ENCODE data around the gene TIMM29. TPM values are rescaled to one million over a fixed set of nuclear protein-coding genes. Genes with fewer than 3 reads are reported as not detected.

Gene TIMM29
- total and polyA plus RNA-seq, 7 experiments from 2014 or later = 15.8 to 47.5 (median 27.1) TPM

DNA sequence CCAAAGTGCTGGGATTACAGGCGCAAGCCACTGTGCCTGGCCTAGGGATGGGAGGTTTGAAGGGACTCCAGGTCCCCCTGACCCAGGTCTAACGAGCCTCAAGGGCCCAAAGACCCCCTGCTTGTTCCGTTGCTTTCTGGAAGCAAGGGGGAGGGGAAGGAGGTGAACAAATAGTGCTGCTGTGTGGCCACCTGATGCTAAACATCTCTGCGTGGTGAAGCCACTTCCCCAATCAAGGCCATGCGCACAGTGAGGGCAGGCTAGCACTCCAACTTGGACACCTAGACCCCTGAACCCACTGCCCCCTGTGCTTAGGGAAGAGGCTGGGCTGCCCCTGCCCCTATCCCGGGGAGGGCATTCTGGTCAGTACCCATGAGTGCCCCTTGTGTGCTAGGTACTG is 33.2 kb upstream of the TIMM29 start:
- Mint-ChIP-seq H3K36me3 (peaks cover 0 to 8% (median 3%) of the 10 kb centered on the region in 5 donors), H3K27ac (no peak overlapping the region), H3K27me3 (no peaks in the 10 kb centered on the region), H3K4me3 (peak overlapping the region in 1 of 10 donors; percentile 49), H3K4me1 (peaks cover 6 to 25% (median 18%) of the 10 kb centered on the region in 7 donors), H3K9me3 (no peaks in the 10 kb centered on the region)
- Histone ChIP-seq H3K27ac (ENCODE audit: low read depth, low read length) (no peak overlapping the region), H3K36me3 (ENCODE audit: control insufficient read depth in 2 of 3, insufficient read depth in 3 of 3, low read length in 3 of 3) (no peaks in the 10 kb centered on the region), H3K9me3 (ENCODE audit: control insufficient read depth in 2 of 3, low read length in 3 of 3) (no peaks in the 10 kb centered on the region), H3K4me1 (ENCODE audit: control insufficient read depth in 2 of 2, insufficient read depth in 2 of 2, low read length in 2 of 2) (no peaks in the 10 kb centered on the region), H3K4me3 (ENCODE audit: low read length) (no peak overlapping the region), H3K27me3 (ENCODE audit: control insufficient read depth in 2 of 2, insufficient read depth in 2 of 2, low read length in 2 of 2) (no peaks in the 10 kb centered on the region)
- no peak for DNase-seq
- ATAC-seq = no peak
- POLR2A ChIA-PET = no interaction called here
- intact Hi-C loops (cut with micrococcal nuclease) = no loop called here
- CTCF ChIA-PET = interaction anchor here (0.8 kb wide), 1 partner anchor 31 kb away, joined by 3 read pairs; no protein-coding TSS in a partner anchor

DNA sequence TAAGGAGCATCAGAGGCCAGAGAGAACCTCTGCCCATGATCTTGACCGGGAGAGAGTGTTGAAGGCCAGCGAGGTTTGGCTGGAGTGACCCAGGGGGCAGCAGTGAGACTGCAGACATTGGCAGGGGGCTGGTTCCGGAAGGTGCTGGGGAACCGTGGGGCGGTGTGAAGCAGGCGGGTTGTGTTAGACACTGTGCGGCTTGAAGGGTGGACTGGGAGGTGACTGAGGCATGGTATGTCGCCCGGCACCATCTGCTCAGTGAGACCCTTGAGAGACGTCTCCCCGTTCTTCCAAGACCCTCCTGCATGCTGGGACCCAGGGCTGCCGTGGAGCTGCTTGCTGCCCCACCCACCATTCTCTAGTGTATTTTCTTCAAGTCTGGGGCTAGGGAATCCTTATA is 32.7 kb upstream of the TIMM29 start:
- H3K4me1 Mint-ChIP-seq = peaks cover 6 to 26% (median 19%) of the 10 kb centered on the region in 7 donors
- H3K4me1 ChIP-seq (ENCODE audit: control insufficient read depth in 2 of 2, insufficient read depth in 2 of 2, low read length in 2 of 2) = no peaks in the 10 kb centered on the region
- peaks cover 0 to 9% (median 3%) of the 10 kb centered on the region in 5 donors for H3K36me3 Mint-ChIP-seq
- no peaks in the 10 kb centered on the region for H3K36me3 ChIP-seq (ENCODE audit: control insufficient read depth in 2 of 3, insufficient read depth in 3 of 3, low read length in 3 of 3)
- DNase-seq (no peak), ATAC-seq (no peak)
- H3K27ac ChIP-seq (ENCODE audit: low read depth, low read length) = no peak overlapping the region
- ChIA-PET CTCF (no interaction called here), POLR2A (no interaction called here)
- no peaks in the 10 kb centered on the region for H3K27me3 ChIP-seq (ENCODE audit: control insufficient read depth in 2 of 2, insufficient read depth in 2 of 2, low read length in 2 of 2)
- no peaks in the 10 kb centered on the region for H3K27me3 Mint-ChIP-seq
- no peak overlapping the region for H3K4me3 ChIP-seq (ENCODE audit: low read length)
- no peaks in the 10 kb centered on the region for H3K9me3 ChIP-seq (ENCODE audit: control insufficient read depth in 2 of 3, low read length in 3 of 3)
- peak overlapping the region in 1 of 9 donors; percentile 2 for H3K27ac Mint-ChIP-seq
- intact Hi-C loops (cut with micrococcal nuclease) = no loop called here
- no peaks in the 10 kb centered on the region for H3K9me3 Mint-ChIP-seq
- peak overlapping the region in 1 of 10 donors; percentile 49 for H3K4me3 Mint-ChIP-seq

DNA sequence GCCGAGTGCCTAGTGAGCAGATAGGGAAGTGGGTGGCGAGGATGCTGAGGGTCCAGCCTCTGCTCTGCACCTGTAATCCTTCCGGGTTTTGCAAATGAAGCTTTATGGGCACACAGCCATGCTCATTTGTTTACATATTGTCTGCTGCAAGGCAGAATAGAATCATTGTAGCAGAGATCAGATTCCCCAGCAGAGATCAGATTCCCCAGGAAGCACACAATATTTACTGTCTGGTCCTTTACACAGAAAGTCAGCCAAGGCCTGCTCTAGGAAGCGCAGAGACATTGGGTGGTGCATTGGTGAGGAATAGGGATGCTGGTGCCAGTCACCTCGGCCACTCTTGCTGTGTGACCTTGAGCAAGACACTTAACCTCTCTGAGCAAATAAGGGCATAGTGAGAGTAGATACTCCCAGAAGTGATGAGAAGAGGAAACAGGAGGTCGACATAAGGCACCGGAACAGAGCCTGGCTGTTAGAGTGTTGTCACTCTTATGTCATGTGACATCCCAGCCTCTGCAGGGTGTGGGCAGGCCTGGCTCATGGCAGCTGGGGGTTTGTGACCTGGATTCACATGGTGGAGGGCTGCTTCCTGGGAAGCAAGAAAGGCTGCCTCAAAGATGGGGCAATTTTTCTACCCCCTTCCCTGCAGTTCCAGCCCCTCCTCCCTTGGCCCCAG is 31.6 kb upstream of the TIMM29 start:
- Mint-ChIP-seq H3K36me3 (peaks cover 0 to 9% (median 3%) of the 10 kb centered on the region in 5 donors), H3K4me3 (no peak overlapping the region), H3K4me1 (peaks cover 6 to 20% (median 19%) of the 10 kb centered on the region in 7 donors), H3K27me3 (no peaks in the 10 kb centered on the region), H3K9me3 (no peaks in the 10 kb centered on the region), H3K27ac (peak overlapping the region in 6 of 9 donors; percentile 13 to 84 (median 32))
- no peaks in the 10 kb centered on the region for H3K9me3 ChIP-seq (ENCODE audit: control insufficient read depth in 2 of 3, low read length in 3 of 3)
- H3K4me3 ChIP-seq (ENCODE audit: low read length) = no peak overlapping the region
- DNase-seq (no peak), ATAC-seq (peak; percentile 51)
- H3K27me3 ChIP-seq (ENCODE audit: control insufficient read depth in 2 of 2, insufficient read depth in 2 of 2, low read length in 2 of 2) = no peaks in the 10 kb centered on the region
- intact Hi-C loops (cut with micrococcal nuclease) = no loop called here
- H3K36me3 ChIP-seq (ENCODE audit: control insufficient read depth in 2 of 3, insufficient read depth in 3 of 3, low read length in 3 of 3) = no peaks in the 10 kb centered on the region
- H3K27ac ChIP-seq (ENCODE audit: low read depth, low read length) = no peak overlapping the region
- no peaks in the 10 kb centered on the region for H3K4me1 ChIP-seq (ENCODE audit: control insufficient read depth in 2 of 2, insufficient read depth in 2 of 2, low read length in 2 of 2)
- ChIA-PET CTCF (interaction anchor here (0.7 kb wide), 1 partner anchor 334 kb away, joined by 3 read pairs; no protein-coding TSS in a partner anchor), POLR2A (no interaction called here)

DNA sequence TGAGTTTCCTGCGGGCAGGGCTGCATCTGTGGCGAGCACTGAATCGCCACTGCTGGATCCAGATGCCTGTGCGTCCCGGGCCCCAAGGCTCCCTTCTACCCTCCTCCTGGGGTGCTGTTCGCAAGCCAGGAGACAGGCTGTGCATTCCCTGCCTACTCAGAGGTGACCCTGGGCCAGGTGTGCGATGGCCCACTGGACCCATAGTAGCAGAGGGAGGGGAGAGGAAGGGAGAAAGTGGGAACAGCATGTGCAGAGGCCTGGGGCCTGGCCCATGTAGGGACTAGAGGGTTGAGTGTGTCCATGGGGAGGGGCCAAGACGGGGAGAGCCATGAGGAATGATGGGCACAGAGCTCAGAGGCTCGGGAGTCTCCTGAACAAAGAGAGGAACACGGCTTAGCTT is 30.0 kb upstream of the TIMM29 start:
- H3K36me3 Mint-ChIP-seq = peaks cover 0 to 17% (median 9%) of the 10 kb centered on the region in 5 donors
- H3K36me3 ChIP-seq (ENCODE audit: control insufficient read depth in 2 of 3, insufficient read depth in 3 of 3, low read length in 3 of 3) = no peaks in the 10 kb centered on the region
- ChIA-PET POLR2A (no interaction called here), CTCF (no interaction called here)
- no peak overlapping the region for H3K27ac Mint-ChIP-seq
- DNase-seq (no peak), ATAC-seq (no peak)
- peaks cover 6 to 20% (median 18%) of the 10 kb centered on the region in 7 donors for H3K4me1 Mint-ChIP-seq
- peak overlapping the region in 1 of 10 donors; percentile 63 for H3K4me3 Mint-ChIP-seq
- intact Hi-C loops (cut with micrococcal nuclease) = no loop called here
- no peak overlapping the region for H3K27ac ChIP-seq (ENCODE audit: low read depth, low read length)
- H3K4me3 ChIP-seq (ENCODE audit: low read length) = no peak overlapping the region
- H3K27me3 ChIP-seq (ENCODE audit: control insufficient read depth in 2 of 2, insufficient read depth in 2 of 2, low read length in 2 of 2) = no peaks in the 10 kb centered on the region
- H3K4me1 ChIP-seq (ENCODE audit: control insufficient read depth in 2 of 2, insufficient read depth in 2 of 2, low read length in 2 of 2) = no peaks in the 10 kb centered on the region
- no peaks in the 10 kb centered on the region for H3K27me3 Mint-ChIP-seq
- no peaks in the 10 kb centered on the region for H3K9me3 ChIP-seq (ENCODE audit: control insufficient read depth in 2 of 3, low read length in 3 of 3)
- H3K9me3 Mint-ChIP-seq = peaks cover 0 to 7% (median 3%) of the 10 kb centered on the region in 11 donors

DNA sequence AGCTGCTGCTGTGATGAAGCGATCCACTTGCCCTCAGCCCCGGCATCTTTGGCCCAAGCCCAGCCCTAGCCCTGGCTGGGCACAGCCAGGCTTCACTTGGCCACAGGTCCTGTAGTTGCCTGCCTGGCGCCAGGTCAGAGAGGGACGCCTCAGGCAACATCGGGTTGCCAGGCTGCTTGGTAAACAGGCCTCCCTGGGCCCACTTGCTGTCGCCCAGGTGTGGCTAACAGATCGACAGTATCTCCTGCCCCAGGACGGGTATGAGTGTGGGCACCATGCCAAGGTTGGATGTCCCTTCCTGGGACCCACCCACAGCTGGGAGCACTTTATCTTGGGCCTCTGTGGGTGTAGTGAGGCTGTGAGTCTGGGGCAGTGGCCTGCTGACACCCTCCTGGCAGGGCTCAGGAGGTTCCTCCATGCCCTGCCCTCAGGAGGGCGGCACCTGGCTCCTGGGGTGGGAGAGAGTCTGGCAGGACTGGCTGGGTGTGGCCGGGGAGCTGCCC is 29.4 kb upstream of the TIMM29 start:
- Mint-ChIP-seq H3K4me1 (peaks cover 6 to 20% (median 18%) of the 10 kb centered on the region in 7 donors), H3K9me3 (peaks cover 0 to 7% (median 3%) of the 10 kb centered on the region in 11 donors), H3K4me3 (no peak overlapping the region), H3K27me3 (no peaks in the 10 kb centered on the region), H3K27ac (no peak overlapping the region), H3K36me3 (peaks cover 0 to 20% (median 9%) of the 10 kb centered on the region in 5 donors)
- Histone ChIP-seq H3K4me1 (ENCODE audit: control insufficient read depth in 2 of 2, insufficient read depth in 2 of 2, low read length in 2 of 2) (no peaks in the 10 kb centered on the region), H3K27ac (ENCODE audit: low read depth, low read length) (no peak overlapping the region), H3K36me3 (ENCODE audit: control insufficient read depth in 2 of 3, insufficient read depth in 3 of 3, low read length in 3 of 3) (no peaks in the 10 kb centered on the region), H3K9me3 (ENCODE audit: control insufficient read depth in 2 of 3, low read length in 3 of 3) (no peaks in the 10 kb centered on the region), H3K27me3 (ENCODE audit: control insufficient read depth in 2 of 2, insufficient read depth in 2 of 2, low read length in 2 of 2) (no peaks in the 10 kb centered on the region), H3K4me3 (ENCODE audit: low read length) (no peak overlapping the region)
- ChIA-PET POLR2A (no interaction called here), CTCF (no interaction called here)
- ATAC-seq (no peak), DNase-seq (no peak)
- intact Hi-C loops (cut with micrococcal nuclease) = no loop called here

DNA sequence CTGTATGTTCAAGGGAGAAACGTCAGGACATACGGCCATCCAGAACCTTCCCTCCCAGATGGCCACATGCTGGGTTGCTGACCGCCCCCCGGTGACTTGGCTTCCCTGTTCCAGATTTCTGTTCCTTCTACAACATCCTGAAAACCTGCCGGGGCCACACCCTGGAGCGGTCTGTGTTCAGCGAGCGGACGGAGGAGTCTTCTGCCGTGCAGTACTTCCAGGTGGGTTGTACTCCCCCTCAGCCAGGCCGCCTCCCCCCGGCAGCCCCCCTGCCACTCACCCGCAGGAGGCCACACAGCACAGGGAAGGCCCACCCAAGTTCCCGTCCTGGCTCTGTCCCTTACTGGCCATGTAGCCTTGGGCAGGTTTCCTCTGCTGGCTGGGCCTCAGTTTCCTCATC is 20.7 kb upstream of the TIMM29 start:
- peaks cover 0 to 31% (median 7%) of the 10 kb centered on the region in 5 donors for H3K36me3 Mint-ChIP-seq
- Histone ChIP-seq H3K27ac (ENCODE audit: low read depth, low read length) (no peak overlapping the region), H3K4me1 (ENCODE audit: control insufficient read depth in 2 of 2, insufficient read depth in 2 of 2, low read length in 2 of 2) (no peaks in the 10 kb centered on the region), H3K36me3 (ENCODE audit: control insufficient read depth in 2 of 3, insufficient read depth in 3 of 3, low read length in 3 of 3) (peaks cover 0 to 60% (median 4%) of the 10 kb centered on the region in 3 experiments), H3K4me3 (ENCODE audit: low read length) (no peak overlapping the region), H3K9me3 (ENCODE audit: control insufficient read depth in 2 of 3, low read length in 3 of 3) (no peaks in the 10 kb centered on the region), H3K27me3 (ENCODE audit: control insufficient read depth in 2 of 2, insufficient read depth in 2 of 2, low read length in 2 of 2) (no peaks in the 10 kb centered on the region)
- ATAC-seq (no peak), DNase-seq (no peak)
- peaks cover 0 to 7% (median 1%) of the 10 kb centered on the region in 11 donors for H3K9me3 Mint-ChIP-seq
- no peaks in the 10 kb centered on the region for H3K4me1 Mint-ChIP-seq
- ChIA-PET POLR2A (no interaction called here), CTCF (no interaction called here)
- intact Hi-C loops (cut with micrococcal nuclease) = no loop called here
- no peaks in the 10 kb centered on the region for H3K27me3 Mint-ChIP-seq
- no peak overlapping the region for H3K27ac Mint-ChIP-seq
- no peak overlapping the region for H3K4me3 Mint-ChIP-seq

Measured in naive thymus-derived CD4-positive, alpha-beta T cell (primary cell).